ENCODE results near the gene MAML3.

Gene MAML3

GRCh38 chr4:140031706-140032105 is 122.3 kb downstream of the MAML3 start:
- no peak for DNase-seq (ENCODE audit: low read depth)
- TF ChIP-seq POLR2A (IDR thresholded peaks at IDR 0.05; ENCODE audit: extremely low read depth, insufficient read length): no peak
- no peak for TF ChIP-seq MAX (IDR thresholded peaks at IDR 0.05; ENCODE audit: low read depth, low read length)

GRCh38 chr4:140031061-140031460 is 122.9 kb downstream of the MAML3 start:
- DNase-seq (ENCODE audit: low read depth): no peak
- H3K4me3 ChIP-seq (ENCODE audit: low read depth, low read length): no peak overlapping the region
- TF ChIP-seq MAX (IDR thresholded peaks at IDR 0.05; ENCODE audit: low read depth, low read length) (no peak), MYC (IDR thresholded peaks at IDR 0.05; ENCODE audit: low read depth, low read length) (no peak), CTCF (IDR thresholded peaks at IDR 0.05; ENCODE audit: low read depth, low read length) (no peak), POLR2A (IDR thresholded peaks at IDR 0.05; ENCODE audit: extremely low read depth, insufficient read length) (no peak)

More at GRCh38 chr4:140031706-140032105, 122.3 kb downstream of the MAML3 start:
- no peak overlapping the region for H3K4me3 ChIP-seq (ENCODE audit: low read depth, low read length)

- TF ChIP-seq MAX (IDR thresholded peaks at IDR 0.05; ENCODE audit: low read depth, low read length) (no peak), CTCF (IDR thresholded peaks at IDR 0.05; ENCODE audit: low read depth, low read length) (no peak), MYC (IDR thresholded peaks at IDR 0.05; ENCODE audit: low read depth, low read length) (no peak), POLR2A (IDR thresholded peaks at IDR 0.05; ENCODE audit: extremely low read depth, insufficient read length) (no peak)
- no peak overlapping the region for H3K4me3 ChIP-seq (ENCODE audit: low read depth, low read length)
- no peak for DNase-seq (ENCODE audit: low read depth)
Observed at GRCh38 chr4:140028676-140029517, 125.1 kb downstream of the MAML3 start.

GRCh38 chr4:140028101-140028500 is 125.9 kb downstream of the MAML3 start:
- no peak for DNase-seq (ENCODE audit: low read depth)
- no peak overlapping the region for H3K4me3 ChIP-seq (ENCODE audit: low read depth, low read length)
- no peak for TF ChIP-seq MAX (IDR thresholded peaks at IDR 0.05; ENCODE audit: low read depth, low read length)
- TF ChIP-seq CTCF (IDR thresholded peaks at IDR 0.05; ENCODE audit: low read depth, low read length): no peak
- TF ChIP-seq POLR2A (IDR thresholded peaks at IDR 0.05; ENCODE audit: extremely low read depth, insufficient read length): no peak
- no peak for TF ChIP-seq MYC (IDR thresholded peaks at IDR 0.05; ENCODE audit: low read depth, low read length)

- DNase-seq (ENCODE audit: low read depth): peak; percentile 19
- TF ChIP-seq MYC (IDR thresholded peaks at IDR 0.05; ENCODE audit: low read depth, low read length) (no peak), CTCF (IDR thresholded peaks at IDR 0.05; ENCODE audit: low read depth, low read length) (no peak)
- no peak overlapping the region for H3K4me3 ChIP-seq (ENCODE audit: low read depth, low read length)
Observed at GRCh38 chr4:140027101-140027500, 126.9 kb downstream of the MAML3 start.

GRCh38 chr4:140025470-140025869 is 128.5 kb downstream of the MAML3 start:
- H3K4me3 ChIP-seq (ENCODE audit: low read depth, low read length): no peak overlapping the region
- DNase-seq (ENCODE audit: low read depth): no peak
- TF ChIP-seq CTCF (IDR thresholded peaks at IDR 0.05; ENCODE audit: low read depth, low read length) (no peak), POLR2A (IDR thresholded peaks at IDR 0.05; ENCODE audit: extremely low read depth, insufficient read length) (no peak), MAX (IDR thresholded peaks at IDR 0.05; ENCODE audit: low read depth, low read length) (no peak), MYC (IDR thresholded peaks at IDR 0.05; ENCODE audit: low read depth, low read length) (no peak)

All from NB4 (cell line).